Liver (tissue), 3 donors: ENCODE measurements around the gene HOXC10.

Experiments
- ATF3 ChIP-seq: IDR thresholded peaks from 2 replicates; pipeline ENCODE4 v1.6.1; 2016; ENCODE audit warnings: antibody characterized with exemption
- FOXA1 ChIP-seq: IDR thresholded peaks from 2 replicates; pipeline ENCODE4 v1.6.1; 2016; ENCODE audit warnings: antibody characterized with exemption
- GABPA ChIP-seq, 2 donors: IDR thresholded peaks in 1 of 2; conservative IDR thresholded peaks in 1 of 2; 2 replicates each; pipeline ENCODE4 v1.6.1; 2016; ENCODE audit warnings: antibody characterized with exemption in 2 of 2, mild to moderate bottlenecking in 1 of 2, moderate library complexity in 1 of 2
- JUND ChIP-seq, 2 donors: IDR thresholded peaks; 2 replicates each; pipeline ENCODE4 v1.6.1; 2016; ENCODE audit warnings: antibody characterized with exemption in 2 of 2
- MAX ChIP-seq: IDR thresholded peaks from 2 replicates; pipeline ENCODE4 v1.6.1; 2016; ENCODE audit warnings: antibody characterized with exemption
- NR2F2 ChIP-seq: IDR thresholded peaks from 2 replicates; pipeline ENCODE4 v1.6.1; 2016; ENCODE audit warnings: antibody characterized with exemption
- RAD21 ChIP-seq, 2 donors: IDR thresholded peaks; 2 replicates each; pipeline ENCODE4 v1.6.1; 2016; ENCODE audit warnings: antibody characterized with exemption in 2 of 2, mild to moderate bottlenecking in 2 of 2
- REST ChIP-seq: IDR thresholded peaks from 2 replicates; pipeline ENCODE4 v1.6.1; 2016; ENCODE audit warnings: antibody characterized with exemption, mild to moderate bottlenecking
- SP1 ChIP-seq: IDR thresholded peaks from 2 replicates; pipeline ENCODE4 v1.6.1; 2018; ENCODE audit warnings: antibody characterized with exemption, mild to moderate bottlenecking
- TAF1 ChIP-seq: conservative IDR thresholded peaks from 2 replicates; pipeline ENCODE4 v1.6.1; 2016; ENCODE audit warnings: antibody characterized with exemption, mild to moderate bottlenecking
- YY1 ChIP-seq: IDR thresholded peaks from 2 replicates; pipeline ENCODE4 v1.6.1; 2016; ENCODE audit warnings: antibody characterized with exemption, mild to moderate bottlenecking
- ZBTB33 ChIP-seq: IDR thresholded peaks from 2 replicates; pipeline ENCODE4 v1.6.1; 2016; ENCODE audit warnings: antibody characterized with exemption
- TF ChIP-seq, protein P1 (sequence below): fragments of 150-350 bp; IDR thresholded peaks from 2 replicates; pipeline ENCODE4 v1.5.1; 2017; ENCODE audit warnings: improper control_type of control experiment, low read depth, low read length; ENCODE audit not compliant: missing input control
- donor health status: healthy.
- donor health status: healthy.

DNA sequence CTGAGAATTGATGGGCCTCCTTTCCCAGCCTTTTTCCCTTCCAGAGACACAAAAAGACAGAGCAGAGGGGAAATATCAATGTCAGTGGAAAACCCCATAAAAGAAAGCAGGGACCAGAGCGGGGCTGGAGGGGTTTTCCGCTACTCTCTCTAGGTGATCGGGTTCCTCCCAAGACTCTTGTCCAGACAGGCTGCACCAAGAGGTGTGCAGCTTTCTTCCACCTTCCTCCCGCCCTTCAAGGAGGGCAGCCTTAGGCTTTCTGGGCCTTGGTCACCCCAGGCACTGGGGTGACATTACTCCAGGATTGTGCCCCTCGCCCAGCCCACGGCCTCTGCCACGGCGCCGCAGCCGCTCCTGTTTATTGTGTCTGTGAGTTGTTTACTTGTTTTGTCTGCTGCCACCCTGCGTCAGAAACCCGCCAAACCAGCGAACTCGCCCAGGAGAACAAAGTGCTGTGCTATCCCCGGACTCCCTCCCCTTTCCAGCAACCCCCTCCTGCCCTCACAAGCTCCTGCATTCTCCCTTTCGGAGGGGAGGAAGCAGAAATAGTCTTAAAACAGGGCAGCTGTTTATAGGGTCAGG, 36.6 kb downstream of the HOXC10 start:
- TF ChIP-seq, protein P1, sequence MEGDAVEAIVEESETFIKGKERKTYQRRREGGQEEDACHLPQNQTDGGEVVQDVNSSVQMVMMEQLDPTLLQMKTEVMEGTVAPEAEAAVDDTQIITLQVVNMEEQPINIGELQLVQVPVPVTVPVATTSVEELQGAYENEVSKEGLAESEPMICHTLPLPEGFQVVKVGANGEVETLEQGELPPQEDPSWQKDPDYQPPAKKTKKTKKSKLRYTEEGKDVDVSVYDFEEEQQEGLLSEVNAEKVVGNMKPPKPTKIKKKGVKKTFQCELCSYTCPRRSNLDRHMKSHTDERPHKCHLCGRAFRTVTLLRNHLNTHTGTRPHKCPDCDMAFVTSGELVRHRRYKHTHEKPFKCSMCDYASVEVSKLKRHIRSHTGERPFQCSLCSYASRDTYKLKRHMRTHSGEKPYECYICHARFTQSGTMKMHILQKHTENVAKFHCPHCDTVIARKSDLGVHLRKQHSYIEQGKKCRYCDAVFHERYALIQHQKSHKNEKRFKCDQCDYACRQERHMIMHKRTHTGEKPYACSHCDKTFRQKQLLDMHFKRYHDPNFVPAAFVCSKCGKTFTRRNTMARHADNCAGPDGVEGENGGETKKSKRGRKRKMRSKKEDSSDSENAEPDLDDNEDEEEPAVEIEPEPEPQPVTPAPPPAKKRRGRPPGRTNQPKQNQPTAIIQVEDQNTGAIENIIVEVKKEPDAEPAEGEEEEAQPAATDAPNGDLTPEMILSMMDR: peak; percentile 4
- TF ChIP-seq ZBTB33 (no peak), REST (no peak), JUND (IDR thresholded peaks at IDR 0.05) (no peak), MAX (no peak), ATF3 (no peak), TAF1 (no peak), SP1 (no peak), YY1 (no peak), RAD21 (IDR thresholded peaks at IDR 0.05) (no peak), NR2F2 (no peak), GABPA (IDR thresholded peaks at IDR 0.05 in 1 of 2, conservative IDR thresholded peaks at IDR 0.05 in 1 of 2) (no peak), FOXA1 (no peak)
